Esophagus muscularis mucosa (tissue), 4 donors: ENCODE measurements around the gene MSI2. TPM values are rescaled to one million over a fixed set of nuclear protein-coding genes. Genes with fewer than 3 reads are reported as not detected.

Experiments used
- DNase-seq: peaks from one replicate; pipeline ENCODE4 v3.0.0-alpha.2; 2017; ENCODE audit errors: extremely low spot score
- H3K27ac ChIP-seq, 4 donors: fragments of 200-600 bp; sonication (generic); replicated peaks in 1 of 4; 1 replicate in 3 of 4; 2 replicates in 1 of 4; pipeline ENCODE4 v1.5.1; 2016 to 2019; ENCODE audit warnings: mild to moderate bottlenecking in 1 of 4
- H3K27me3 ChIP-seq, 4 donors: fragments of 200-600 bp; sonication (generic); one replicate each; pipeline versions ENCODE4 v1.5.1 to v1.6.0; 2016 to 2019
- H3K36me3 ChIP-seq, 4 donors: fragments of 200-600 bp; sonication (generic); one replicate each; pipeline ENCODE4 v1.5.1; 2016 to 2019
- H3K4me1 ChIP-seq, 4 donors: fragments of 200-600 bp; sonication (generic); one replicate each; pipeline ENCODE4 v1.5.1; 2016 to 2019
- H3K4me3 ChIP-seq, 4 donors: fragments of 200-600 bp; sonication (generic); 1 replicate in 2 of 4; 2 replicates in 2 of 4; pipeline ENCODE4 v1.5.1; 2016 to 2019; ENCODE audit warnings: mild to moderate bottlenecking in 4 of 4, moderate library complexity in 1 of 4
- H3K9me3 ChIP-seq, 4 donors: fragments of 200-600 bp; sonication (generic); 1 replicate in 3 of 4; 2 replicates in 1 of 4; pipeline ENCODE4 v1.5.1; 2016 to 2019
- CTCF ChIP-seq, 3 experiments: fragments of 200-600 bp in 2 of 3; fragments of 450-650 bp in 1 of 3; sonication (generic) in 2 of 3; IDR thresholded peaks; one replicate each; pipeline ENCODE4 v1.5.1; 2017 to 2019; ENCODE audit warnings: antibody characterized with exemption in 3 of 3, mild to moderate bottlenecking in 2 of 3, moderate library complexity in 1 of 3
- EP300 ChIP-seq: sonication (generic); formaldehyde crosslinking; IDR thresholded peaks from one replicate; pipeline ENCODE4 v1.6.1; 2017; ENCODE audit warnings: antibody characterized with exemption
- POLR2A ChIP-seq: fragments of 450-650 bp; IDR thresholded peaks from one replicate; pipeline ENCODE4 v1.6.1; 2017; ENCODE audit warnings: antibody characterized with exemption, moderate library complexity, mild to moderate bottlenecking, low read depth
- POLR2AphosphoS5 ChIP-seq, 2 donors: sonication (generic); formaldehyde crosslinking; IDR thresholded peaks; one replicate each; pipeline ENCODE4 v1.6.1; 2017; ENCODE audit warnings: antibody characterized with exemption in 2 of 2
- WGBS: methylation state at CpG from one replicate; pipeline ENCODE4 v1.1.5; 2018; 5-methylcytosine and 5-hydroxymethylcytosine counted together
- intact Hi-C: fragments of 100-400 bp; cut with DNase I; formaldehyde crosslinking; loops from one replicate; pipeline ENCODE4 v1.15.1; 2023
- total RNA-seq, 4 donors: library from RNA; depleted of rRNA; stranded (reverse); fragments of >200 nt; gene quantifications; one replicate each; pipeline versions ENCODE4 v1.1.0 to v1.2.1, GENCODE V29; 2016

The MSI2 gene
- total RNA-seq, 4 donors from 2014 or later, result 28.8 to 39.0 (median 29.6) TPM

GRCh38 chr17:57721967-57722703 is 465.8 kb downstream of the MSI2 start:
- H3K36me3 ChIP-seq, result no peaks in the 10 kb centered on the region
- H3K27ac ChIP-seq, result no peak overlapping the region
- no peaks in the 10 kb centered on the region for H3K9me3 ChIP-seq
- H3K4me3 ChIP-seq, result no peak overlapping the region
- no peaks in the 10 kb centered on the region for H3K4me1 ChIP-seq
- H3K27me3 ChIP-seq, result peaks cover 0 to 5% (median 0%) of the 10 kb centered on the region in 4 donors
- no peak for DNase-seq
- TF ChIP-seq POLR2AphosphoS5 (IDR thresholded peaks at IDR 0.05) (no peak), EP300 (no peak), CTCF (IDR thresholded peaks at IDR 0.05) (no peak), POLR2A (no peak)
- intact Hi-C loops, result no loop called here
- 98% methylated on average over 3 of the region's 3 CpGs for WGBS

- WGBS, result 72% methylated on average over 7 of the region's 7 CpGs
- H3K27me3 ChIP-seq, result peaks cover 0 to 5% (median 0%) of the 10 kb centered on the region in 4 donors
- TF ChIP-seq POLR2A (no peak), CTCF (IDR thresholded peaks at IDR 0.05) (no peak), EP300 (no peak)
- no peak overlapping the region for H3K4me3 ChIP-seq
- H3K36me3 ChIP-seq, result no peaks in the 10 kb centered on the region
- intact Hi-C loops, result no loop called here
- H3K27ac ChIP-seq, result no peak overlapping the region
- DNase-seq, result no peak
- no peaks in the 10 kb centered on the region for H3K4me1 ChIP-seq
- H3K9me3 ChIP-seq, result no peaks in the 10 kb centered on the region
Measured at GRCh38 chr17:57722704-57723043, 466.4 kb downstream of the MSI2 start.

- TF ChIP-seq EP300 (no peak), POLR2AphosphoS5 (IDR thresholded peaks at IDR 0.05) (no peak), CTCF (IDR thresholded peaks at IDR 0.05) (no peak)
- DNase-seq, result no peak
- Histone ChIP-seq H3K27me3 (peaks cover 0 to 10% (median 0%) of the 10 kb centered on the region in 4 donors), H3K36me3 (no peaks in the 10 kb centered on the region), H3K4me1 (no peaks in the 10 kb centered on the region), H3K27ac (no peak overlapping the region), H3K9me3 (no peaks in the 10 kb centered on the region), H3K4me3 (no peak overlapping the region)
- 89% methylated on average over 9 of the region's 13 CpGs for WGBS
- intact Hi-C loops, result no loop called here
Measured at GRCh38 chr17:57723427-57724025, 467.2 kb downstream of the MSI2 start.

GRCh38 chr17:57724026-57724728 is 467.9 kb downstream of the MSI2 start:
- 78% methylated on average over 13 of the region's 14 CpGs for WGBS
- Histone ChIP-seq H3K27me3 (peaks cover 0 to 10% (median 0%) of the 10 kb centered on the region in 4 donors), H3K27ac (no peak overlapping the region), H3K4me1 (no peaks in the 10 kb centered on the region), H3K36me3 (no peaks in the 10 kb centered on the region), H3K4me3 (no peak overlapping the region), H3K9me3 (no peaks in the 10 kb centered on the region)
- no peak for DNase-seq
- intact Hi-C loops, result no loop called here
- TF ChIP-seq EP300 (no peak), CTCF (IDR thresholded peaks at IDR 0.05) (no peak), POLR2A (no peak), POLR2AphosphoS5 (IDR thresholded peaks at IDR 0.05) (no peak)
